NB4 (cell line): ENCODE results near the gene TAS2R50.

Experiments
- CTCF ChIP-seq: IDR thresholded peaks from one replicate; pipeline ENCODE4 v1.5.1; 2012; ENCODE audit warnings: low read depth, low read length
- POLR2A ChIP-seq: IDR thresholded peaks from 2 replicates; pipeline ENCODE4 v1.6.1; 2011; ENCODE audit warnings: mild to moderate bottlenecking; ENCODE audit not compliant: insufficient read length; ENCODE audit errors: extremely low read depth

DNA sequence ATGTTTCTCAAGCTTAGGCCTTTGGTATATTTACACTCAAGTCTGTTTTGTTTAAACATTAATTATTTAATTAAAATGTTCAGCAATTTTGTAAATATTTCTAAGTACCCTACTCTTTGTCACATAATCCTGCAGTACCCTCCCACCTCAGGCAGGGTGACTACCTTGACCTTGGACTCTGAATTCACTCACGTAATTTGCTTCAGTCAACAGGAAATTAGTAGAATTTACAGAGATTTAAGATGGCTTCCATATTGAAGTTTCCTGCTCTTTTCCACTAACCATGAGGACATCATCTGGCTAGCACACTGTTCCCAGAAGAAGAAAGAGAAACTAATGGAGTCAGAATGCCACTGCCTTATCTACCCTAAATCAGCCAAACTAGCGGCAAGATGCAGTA, 36.7 kb upstream of the TAS2R50 start:
- TF ChIP-seq POLR2A (no peak), CTCF (no peak)
